ENCODE measurements around the gene CYP17A1. TPM values are rescaled to one million over a fixed set of nuclear protein-coding genes. Genes with fewer than 3 reads are reported as not detected.

Gene CYP17A1, protein sequence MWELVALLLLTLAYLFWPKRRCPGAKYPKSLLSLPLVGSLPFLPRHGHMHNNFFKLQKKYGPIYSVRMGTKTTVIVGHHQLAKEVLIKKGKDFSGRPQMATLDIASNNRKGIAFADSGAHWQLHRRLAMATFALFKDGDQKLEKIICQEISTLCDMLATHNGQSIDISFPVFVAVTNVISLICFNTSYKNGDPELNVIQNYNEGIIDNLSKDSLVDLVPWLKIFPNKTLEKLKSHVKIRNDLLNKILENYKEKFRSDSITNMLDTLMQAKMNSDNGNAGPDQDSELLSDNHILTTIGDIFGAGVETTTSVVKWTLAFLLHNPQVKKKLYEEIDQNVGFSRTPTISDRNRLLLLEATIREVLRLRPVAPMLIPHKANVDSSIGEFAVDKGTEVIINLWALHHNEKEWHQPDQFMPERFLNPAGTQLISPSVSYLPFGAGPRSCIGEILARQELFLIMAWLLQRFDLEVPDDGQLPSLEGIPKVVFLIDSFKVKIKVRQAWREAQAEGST
- not detected for total RNA-seq

DNA sequence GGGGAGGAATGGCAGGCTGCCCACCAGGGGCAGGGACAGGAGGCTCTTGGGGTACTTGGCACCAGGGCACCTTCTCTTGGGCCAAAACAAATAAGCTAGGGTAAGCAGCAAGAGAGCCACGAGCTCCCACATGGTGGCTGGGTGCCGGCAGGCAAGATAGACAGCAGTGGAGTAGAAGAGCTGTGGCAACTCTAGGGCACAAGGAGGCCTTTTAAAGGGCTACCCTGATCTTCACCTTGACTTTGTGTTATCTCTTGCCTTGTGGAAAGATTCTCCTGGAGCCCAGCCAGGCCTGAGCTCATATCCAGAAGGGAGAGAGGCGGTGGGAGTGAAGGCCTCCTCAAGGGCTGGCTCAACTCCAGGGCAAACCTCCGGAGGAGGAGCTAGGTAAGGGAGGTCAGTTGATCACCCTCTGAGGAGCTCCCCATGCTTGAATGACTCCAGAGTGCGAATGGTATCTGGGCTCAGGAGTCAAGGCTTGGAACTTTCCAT lies at the start of gene CYP17A1:
Gene CYP17A1 (minus strand): TSS at position 184 of the 492 bp plus-strand sequence. CDS start 52 bp downstream, at position 132.
- intact Hi-C loops (cut with DNase I), result loop anchor here (10.0 kb wide), 1 partner anchor 408 kb away; the partner anchor contains the start of gene RPEL1
- H3K27me3 ChIP-seq, result no peaks in the 10 kb centered on the region
- H3K9me3 ChIP-seq, result no peaks in the 10 kb centered on the region
- TF ChIP-seq POLR2A (IDR thresholded peaks at IDR 0.05), result no peak
- TF ChIP-seq, protein P1, sequence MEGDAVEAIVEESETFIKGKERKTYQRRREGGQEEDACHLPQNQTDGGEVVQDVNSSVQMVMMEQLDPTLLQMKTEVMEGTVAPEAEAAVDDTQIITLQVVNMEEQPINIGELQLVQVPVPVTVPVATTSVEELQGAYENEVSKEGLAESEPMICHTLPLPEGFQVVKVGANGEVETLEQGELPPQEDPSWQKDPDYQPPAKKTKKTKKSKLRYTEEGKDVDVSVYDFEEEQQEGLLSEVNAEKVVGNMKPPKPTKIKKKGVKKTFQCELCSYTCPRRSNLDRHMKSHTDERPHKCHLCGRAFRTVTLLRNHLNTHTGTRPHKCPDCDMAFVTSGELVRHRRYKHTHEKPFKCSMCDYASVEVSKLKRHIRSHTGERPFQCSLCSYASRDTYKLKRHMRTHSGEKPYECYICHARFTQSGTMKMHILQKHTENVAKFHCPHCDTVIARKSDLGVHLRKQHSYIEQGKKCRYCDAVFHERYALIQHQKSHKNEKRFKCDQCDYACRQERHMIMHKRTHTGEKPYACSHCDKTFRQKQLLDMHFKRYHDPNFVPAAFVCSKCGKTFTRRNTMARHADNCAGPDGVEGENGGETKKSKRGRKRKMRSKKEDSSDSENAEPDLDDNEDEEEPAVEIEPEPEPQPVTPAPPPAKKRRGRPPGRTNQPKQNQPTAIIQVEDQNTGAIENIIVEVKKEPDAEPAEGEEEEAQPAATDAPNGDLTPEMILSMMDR (IDR thresholded peaks at IDR 0.05), result no peak
- DNase-seq (peak; percentile 57 to 78 (median 74)), ATAC-seq (peak; percentile 62)
- no peak within 1 kb of the TSS for H3K4me3 ChIP-seq
- peaks cover 17% of the 10 kb centered on the region for H3K4me1 ChIP-seq
- H3K36me3 ChIP-seq (replicated peaks in 1 of 2; ENCODE audit: insufficient read depth in 1 of 2, low read depth in 2 of 2), result no peaks in the 10 kb centered on the region
- no peak within 1 kb of the TSS for H3K27ac ChIP-seq
- 30 to 31% methylated on average over 4 to 5 of the region's 5 CpGs for WGBS, 2 donors

DNA sequence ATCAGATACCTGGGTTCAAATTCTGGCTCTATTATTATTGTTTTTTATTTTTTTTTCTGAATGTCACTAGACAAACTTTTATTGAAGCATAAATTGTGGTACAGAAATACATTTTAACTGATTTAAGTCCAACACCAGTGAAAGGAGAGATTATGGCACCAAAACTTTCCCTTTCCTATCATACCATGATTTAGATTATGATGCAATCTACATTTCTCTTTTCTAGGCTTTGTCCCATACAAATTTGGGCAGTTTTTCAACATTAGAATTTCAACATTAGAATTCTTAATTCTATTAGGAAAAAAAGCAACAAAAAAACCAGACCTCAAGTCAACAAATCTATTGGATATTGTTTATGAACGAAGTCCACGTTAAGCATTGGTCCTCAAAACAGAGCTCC lies 43.0 kb upstream of the CYP17A1 start:
- DNase-seq, result no peak
- Histone ChIP-seq H3K27me3 (no peaks in the 10 kb centered on the region), H3K27ac (no peak overlapping the region), H3K4me3 (no peak overlapping the region), H3K4me1 (peaks cover 11% of the 10 kb centered on the region), H3K36me3 (replicated peaks in 1 of 2; ENCODE audit: insufficient read depth in 1 of 2, low read depth in 2 of 2) (peaks cover 0 to 2% of the 10 kb centered on the region in 2 donors), H3K9me3 (no peaks in the 10 kb centered on the region)
- 93 to 96% methylated on average over 2 of the region's 2 CpGs for WGBS, 2 donors
- TF ChIP-seq POLR2A (IDR thresholded peaks at IDR 0.05), result no peak
- TF ChIP-seq, protein P1 (IDR thresholded peaks at IDR 0.05), result no peak
- no peak for ATAC-seq
- intact Hi-C loops (cut with DNase I), result no loop called here

DNA sequence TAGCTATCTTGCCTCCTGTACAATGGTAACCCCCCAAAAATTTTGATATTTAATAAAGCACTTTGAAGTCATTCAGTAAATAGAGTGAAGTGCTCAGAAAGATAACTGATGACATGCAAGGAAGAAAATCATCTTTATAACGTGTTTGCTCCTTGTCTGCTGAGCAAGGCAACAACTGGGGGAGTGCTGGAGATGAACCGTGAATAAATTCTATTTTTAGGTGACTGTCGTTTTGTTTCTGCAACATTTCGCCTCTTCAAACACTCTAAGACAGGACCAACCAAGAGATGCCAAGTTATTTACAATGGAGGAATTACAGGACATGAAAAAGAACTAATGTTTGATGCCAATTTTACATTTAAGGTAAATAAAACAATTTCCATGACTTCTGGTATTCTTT lies 41.4 kb upstream of the CYP17A1 start:
- 73 to 80% methylated on average over 4 of the region's 4 CpGs for WGBS, 2 donors
- TF ChIP-seq, protein P1 (IDR thresholded peaks at IDR 0.05), result no peak
- TF ChIP-seq POLR2A (IDR thresholded peaks at IDR 0.05), result no peak
- intact Hi-C loops (cut with DNase I), result no loop called here
- Histone ChIP-seq H3K4me3 (no peak overlapping the region), H3K36me3 (replicated peaks in 1 of 2; ENCODE audit: insufficient read depth in 1 of 2, low read depth in 2 of 2) (peaks cover 0 to 2% of the 10 kb centered on the region in 2 donors), H3K4me1 (peaks cover 11% of the 10 kb centered on the region), H3K27me3 (no peaks in the 10 kb centered on the region), H3K27ac (no peak overlapping the region), H3K9me3 (no peaks in the 10 kb centered on the region)
- ATAC-seq (no peak), DNase-seq (no peak)

- Histone ChIP-seq H3K4me3 (no peak overlapping the region), H3K27ac (peak overlapping the region in 3 of 4 donors; percentile 10 to 68 (median 52)), H3K9me3 (no peaks in the 10 kb centered on the region), H3K27me3 (no peaks in the 10 kb centered on the region), H3K4me1 (peaks cover 11% of the 10 kb centered on the region), H3K36me3 (replicated peaks in 1 of 2; ENCODE audit: insufficient read depth in 1 of 2, low read depth in 2 of 2) (peaks cover 0 to 2% of the 10 kb centered on the region in 2 donors)
- TF ChIP-seq, protein P1 (IDR thresholded peaks at IDR 0.05), result no peak
- no peak for TF ChIP-seq POLR2A (IDR thresholded peaks at IDR 0.05)
- ATAC-seq (peak; percentile 83), DNase-seq (peak in 1 of 4 donors; percentile 50)
- intact Hi-C loops (cut with DNase I), result no loop called here
- 18 to 19% methylated on average over 2 of the region's 2 CpGs for WGBS, 2 donors
Measured at GRCh38 chr10:102876747-102877153, 39.5 kb upstream of the CYP17A1 start.

All from body of pancreas (tissue), 4 donors.